ENCODE results near the gene FAU.
"Not testable (repeated sequence)": the region's sequence is repeated elsewhere in the genome, so short reads cannot be mapped to it uniquely, and the experiment has no call there.

FAU gene

DNA sequence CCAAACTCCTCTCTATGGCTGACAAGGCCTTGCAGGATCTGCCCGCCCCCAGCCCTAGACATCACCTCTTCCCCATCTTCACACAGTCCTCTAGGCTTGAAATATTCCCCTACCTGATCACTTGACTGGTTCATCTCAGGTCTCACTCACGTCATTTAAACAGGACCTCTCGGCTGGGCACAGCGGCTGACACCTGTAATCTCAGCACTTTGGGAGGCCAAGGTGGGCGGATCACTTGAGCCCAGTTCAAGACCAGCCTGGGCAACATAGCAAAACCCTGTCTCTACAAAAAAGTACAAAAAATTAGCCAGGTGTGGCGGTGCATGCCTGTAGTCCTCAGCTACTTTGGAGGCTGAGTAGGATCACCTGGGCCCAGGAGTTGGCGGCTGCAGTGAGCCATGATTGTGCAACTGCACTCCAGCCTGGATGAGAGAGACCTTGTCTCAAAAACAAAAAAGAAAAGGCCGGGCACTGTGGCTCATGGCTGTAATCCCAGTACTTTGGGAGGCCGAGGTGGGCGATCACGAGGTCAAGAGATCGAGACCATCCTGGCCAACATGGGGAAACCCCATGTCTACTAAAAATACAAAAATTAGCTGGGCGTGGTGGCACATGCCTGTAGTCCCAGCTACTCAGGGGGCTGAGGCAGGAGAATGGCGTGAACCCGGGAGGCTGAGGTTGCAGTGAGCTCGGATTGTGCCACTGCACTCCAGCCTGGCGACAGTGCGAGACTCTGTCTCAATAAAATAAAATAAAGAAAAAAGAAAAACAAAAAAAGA, 2.9 kb downstream of the FAU start:
- DNase-seq = not testable (repeated sequence)

DNA sequence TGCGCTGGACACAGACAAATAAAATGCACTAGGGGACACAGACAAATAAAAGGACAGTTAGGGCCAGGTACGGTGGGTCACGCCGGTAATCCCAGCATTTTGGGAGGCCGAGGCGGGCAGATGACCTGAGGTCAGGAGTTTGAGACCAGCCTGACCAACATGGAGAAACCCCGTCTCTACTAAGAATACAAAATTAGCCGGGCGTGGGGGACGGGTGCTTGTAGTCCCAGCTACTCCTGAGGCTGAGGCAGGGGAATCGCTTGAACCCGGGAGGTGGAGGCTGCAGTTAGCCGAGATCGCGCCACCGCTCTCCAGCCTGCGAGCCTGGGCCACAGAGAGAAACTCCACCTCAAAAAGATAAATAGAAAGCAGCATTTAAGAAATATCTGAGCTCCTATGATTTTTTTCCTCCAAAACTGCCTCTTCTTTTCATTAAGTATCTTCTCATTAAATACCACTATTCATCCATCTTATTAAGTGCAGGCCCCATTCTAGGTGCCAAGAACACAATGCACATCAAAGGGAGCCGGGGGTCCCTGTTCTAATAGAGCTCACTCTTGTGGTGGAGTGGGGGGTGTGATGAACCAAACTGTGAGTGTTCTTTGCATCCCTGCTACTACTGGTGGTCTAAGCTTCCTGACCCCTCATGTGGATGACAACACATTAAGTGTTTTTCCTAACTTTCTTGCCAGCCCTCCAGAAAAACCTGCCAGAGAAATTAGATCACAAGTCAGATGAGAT, 3.7 kb downstream of the FAU start:
- no peak for DNase-seq

DNA sequence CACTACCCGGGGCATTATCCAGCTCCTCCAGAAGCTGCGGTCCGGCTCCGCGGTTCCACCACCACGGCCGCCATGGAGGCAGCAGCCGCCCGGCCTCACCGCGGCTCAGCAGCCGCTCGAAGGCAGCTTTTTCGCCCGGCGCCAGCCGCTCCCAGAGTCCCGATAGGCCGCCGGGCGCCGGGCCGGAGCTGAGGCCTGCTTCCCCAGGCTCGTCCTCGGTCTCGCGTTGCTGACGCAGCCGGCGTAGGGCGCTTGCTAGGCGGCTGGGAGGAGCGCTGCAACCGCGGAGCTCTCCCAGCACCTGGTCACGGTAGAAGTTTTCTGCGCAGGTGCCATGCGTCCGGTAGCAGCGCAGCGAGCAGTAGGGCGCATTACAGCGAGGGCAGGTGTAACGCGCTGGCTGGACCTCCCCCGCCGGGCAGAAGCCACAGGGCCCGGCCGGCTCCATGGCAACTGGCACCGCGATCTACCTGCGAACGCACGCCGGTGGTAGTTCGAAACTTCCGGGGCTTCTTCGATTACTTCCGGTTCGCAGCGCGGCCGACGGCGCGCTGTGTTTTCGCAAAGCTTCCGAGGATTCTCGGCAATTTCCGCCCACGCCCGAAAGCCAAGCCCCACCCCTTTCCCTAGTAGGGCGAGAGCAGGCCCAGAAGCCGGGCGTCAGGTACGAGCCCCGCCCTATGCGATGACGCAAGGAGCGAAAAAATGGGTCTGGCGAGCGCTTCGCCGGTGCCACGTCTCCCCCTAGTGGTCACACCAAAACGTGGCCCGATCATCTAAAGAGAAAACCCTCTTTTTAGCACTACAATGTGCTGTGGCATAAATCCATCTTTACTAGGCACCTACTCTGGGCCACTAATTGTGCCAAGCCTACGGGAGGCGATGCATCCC, 4.5 kb downstream of the FAU start, which contains the start of gene ZNHIT2:
TSS of gene ZNHIT2 (minus strand) at position 496 of the 891 bp plus-strand sequence. CDS start at position 448, 48 bp downstream.
- DNase-seq = peak; percentile 100

DNA sequence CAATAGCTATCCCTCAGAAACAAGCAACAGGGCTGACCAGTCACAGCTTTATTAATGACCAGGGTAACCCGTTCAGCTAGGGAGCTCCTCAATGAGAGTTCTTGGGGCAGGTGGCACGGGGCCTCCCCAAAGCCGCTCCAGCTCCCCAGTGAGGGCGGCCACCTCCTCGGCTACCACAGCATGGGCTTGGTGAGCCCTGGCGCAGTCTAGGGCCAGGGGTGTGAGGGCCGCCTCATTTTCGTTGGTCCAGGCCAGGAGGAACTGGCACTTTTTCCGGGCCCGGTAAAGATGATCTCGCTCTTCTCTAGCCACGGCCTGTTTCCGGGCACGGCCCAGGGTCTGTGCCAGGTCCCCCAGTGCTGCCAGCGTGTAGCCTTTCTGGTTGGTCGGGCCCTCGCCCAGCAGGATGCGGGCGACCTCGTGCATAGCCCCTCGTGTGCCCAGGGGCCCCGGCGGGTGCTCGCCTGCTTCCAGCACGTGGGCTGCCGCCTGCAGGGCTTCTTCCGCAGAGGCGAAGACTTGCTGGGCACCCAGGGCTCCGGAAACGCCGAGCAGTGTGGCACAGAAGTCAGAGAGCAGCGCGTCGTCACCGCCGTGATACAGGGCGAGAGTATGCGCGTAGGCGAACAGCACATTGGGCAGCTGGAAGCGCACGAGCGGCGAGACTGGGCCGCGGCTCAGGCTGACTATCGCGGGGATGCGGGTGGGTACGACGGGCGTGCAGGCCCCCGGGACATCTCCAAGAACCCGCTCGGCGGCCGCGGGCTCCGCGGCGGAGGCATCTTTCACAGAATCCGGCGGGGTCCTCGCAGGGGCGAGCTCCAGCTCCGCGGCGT, 5.3 kb downstream of the FAU start:
- peak; percentile 77 for DNase-seq

DNA sequence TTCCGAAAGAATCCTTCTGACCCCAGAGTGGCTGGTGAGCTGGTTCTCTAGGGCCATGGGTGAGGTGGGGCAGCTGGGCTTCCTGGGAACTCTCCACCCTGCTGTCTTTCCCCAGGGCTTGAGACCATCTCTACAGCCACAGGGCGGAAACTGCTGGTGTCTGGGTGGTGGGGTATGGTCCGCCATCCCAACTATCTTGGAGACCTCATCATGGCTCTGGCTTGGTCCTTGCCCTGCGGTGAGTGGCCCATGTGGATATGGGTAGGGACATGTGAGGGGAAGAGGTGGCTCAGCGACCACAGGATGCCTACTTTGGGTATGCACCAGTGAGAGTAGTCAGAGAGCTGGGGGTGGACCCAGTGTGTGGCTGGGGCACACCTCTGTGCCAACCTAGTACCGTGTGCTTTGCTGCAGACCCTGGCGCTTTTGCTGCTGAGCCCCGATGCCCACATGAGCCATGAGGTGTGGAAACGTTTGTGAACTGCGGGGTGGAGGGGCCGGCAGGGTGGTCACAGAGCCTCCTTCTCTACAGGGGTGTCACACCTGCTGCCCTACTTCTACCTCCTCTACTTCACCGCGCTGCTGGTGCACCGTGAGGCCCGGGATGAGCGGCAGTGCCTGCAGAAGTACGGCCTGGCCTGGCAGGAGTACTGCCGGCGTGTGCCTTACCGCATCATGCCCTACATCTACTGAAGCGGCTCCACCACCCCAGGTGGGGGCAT, 6.4 kb downstream of the FAU start:
- no peak for DNase-seq

DNA sequence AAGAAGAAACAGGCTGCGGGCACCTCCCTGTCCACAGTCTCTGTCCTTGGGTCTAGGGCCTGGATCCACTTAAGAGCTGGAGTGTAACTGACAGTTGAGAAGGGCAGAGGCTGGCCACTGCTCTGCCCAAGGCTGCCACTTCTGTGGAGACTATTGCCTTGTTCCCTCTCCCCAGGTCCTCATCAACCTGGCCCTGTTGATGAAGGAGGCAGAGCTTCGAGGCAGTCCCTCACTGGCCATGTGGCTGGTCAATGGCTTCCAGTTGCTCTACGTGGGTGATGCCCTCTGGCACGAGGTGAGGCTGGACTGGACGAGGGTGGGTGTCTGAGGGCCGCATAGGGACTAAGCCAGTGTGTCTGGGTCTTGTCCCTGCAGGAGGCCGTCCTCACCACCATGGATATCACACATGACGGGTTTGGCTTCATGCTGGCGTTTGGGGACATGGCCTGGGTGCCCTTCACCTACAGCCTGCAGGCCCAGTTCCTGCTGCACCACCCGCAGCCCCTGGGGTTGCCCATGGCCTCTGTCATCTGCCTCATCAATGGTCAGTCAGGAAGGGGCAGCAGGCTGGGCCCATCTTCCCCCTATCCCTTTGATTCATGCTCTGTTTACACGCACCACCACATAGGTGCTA, 7.3 kb downstream of the FAU start:
- no peak for DNase-seq

DNA sequence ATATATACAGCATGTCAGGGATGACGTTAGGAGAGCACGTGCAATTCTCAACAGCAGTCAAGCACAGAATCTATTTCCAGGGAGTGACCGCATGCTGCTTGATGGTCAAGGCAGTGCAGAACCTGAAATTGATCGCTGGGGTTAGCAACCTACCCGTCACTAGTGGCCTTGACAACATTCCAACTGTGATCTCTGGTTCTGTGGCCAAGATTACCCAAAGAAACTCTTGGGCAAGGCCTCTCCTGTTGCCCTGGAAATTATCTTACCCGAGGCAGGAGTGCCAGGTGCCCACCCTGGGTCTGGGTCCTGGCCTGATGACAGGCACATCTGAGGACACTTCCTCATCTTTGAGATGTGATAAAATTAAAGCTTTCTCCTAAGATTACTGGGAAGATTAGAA, 8.1 kb downstream of the FAU start:
- no peak for DNase-seq

DNA sequence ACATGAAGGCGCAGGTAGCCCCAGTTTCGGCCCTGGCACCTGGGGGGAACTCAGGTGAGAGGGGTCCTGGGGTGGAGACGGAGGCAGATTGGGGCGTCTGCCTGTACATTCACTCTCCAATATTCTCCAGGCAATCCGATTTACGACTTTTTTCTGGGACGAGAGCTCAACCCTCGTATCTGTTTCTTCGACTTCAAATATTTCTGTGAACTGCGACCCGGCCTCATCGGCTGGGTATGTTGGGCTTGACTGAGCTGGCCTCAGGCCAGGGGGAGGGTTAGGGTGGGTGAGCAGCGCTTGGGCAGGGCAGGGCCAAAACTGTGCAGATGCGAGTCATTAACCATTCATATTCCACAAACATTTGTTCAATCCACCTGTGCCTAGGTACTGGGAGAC, 8.6 kb downstream of the FAU start:
- DNase-seq = no peak

DNA sequence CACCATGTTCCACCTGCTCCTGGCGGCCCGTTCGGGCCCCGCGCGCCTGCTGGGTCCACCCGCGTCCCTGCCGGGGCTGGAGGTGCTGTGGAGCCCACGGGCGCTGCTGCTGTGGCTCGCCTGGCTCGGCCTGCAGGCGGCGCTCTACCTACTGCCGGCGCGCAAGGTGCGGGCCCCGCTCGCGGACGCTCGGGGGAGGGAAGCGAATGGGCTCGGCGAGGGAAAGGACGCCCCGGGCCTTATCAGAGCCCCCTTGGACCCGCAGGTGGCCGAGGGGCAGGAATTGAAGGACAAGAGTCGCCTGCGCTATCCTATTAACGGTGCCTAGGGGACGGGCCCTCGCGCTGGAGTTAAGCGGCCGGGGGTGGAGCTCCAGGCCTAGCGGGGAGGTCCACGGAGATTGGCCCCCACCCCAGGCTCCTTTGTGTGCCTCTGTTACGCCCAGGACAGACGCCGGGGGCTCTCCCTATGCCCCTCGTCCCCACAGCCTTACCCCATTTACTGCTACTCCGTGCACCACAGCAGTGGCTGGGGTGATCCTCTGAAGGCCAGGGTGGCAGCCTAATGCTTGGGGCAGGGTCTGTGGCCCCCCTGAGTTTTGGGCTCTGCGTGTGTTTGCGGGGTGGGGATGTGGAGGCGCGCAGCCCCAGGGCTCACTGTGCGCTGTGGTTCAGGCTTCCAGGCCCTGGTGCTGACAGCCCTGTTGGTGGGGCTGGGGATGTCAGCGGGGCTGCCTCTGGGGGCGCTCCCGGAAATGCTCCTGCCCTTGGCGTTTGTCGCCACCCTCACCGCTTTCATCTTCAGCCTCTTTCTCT, 9.2 kb downstream of the FAU start:
- peak; percentile 87 for DNase-seq

DNA sequence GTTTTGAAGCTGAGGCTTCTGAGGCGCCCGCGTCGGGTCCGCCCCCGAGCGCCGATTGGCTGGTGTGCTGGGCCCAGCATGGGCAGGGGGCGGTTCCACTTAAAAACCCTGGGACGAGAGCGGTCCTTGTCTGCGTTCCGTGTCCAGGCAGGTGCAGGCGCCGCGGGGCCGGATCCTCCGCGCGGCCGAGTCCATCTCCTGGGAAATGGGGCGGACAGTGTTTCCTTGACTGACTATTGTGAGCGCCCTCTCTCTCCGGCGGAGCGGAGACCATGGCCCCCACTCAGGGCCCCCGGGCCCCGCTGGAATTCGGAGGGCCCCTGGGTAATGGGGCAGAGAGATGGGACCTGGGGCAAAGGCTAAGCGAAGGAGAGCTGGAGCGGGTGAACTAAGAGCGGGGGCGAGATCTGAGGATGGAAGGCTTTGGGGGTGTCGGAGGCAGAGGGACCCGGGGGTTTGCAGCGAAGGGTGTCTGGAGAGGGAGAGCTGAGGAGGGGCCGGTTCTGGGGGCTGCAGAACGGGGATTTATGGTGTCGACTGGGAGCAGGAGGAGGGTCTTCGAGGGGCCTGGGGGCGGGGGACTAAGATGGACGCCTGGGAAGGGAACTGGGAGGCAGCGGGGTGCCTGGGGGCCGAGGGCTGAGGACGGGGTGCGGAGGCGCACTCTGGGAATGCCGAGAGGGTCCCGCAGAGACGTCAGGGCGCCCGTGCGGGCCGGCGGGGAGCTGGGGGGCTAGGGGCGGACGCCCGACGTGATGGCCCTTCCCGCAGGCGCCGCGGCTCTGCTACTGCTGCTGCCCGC, 10.0 kb downstream of the FAU start, which contains the start of gene TM7SF2:
TSS of gene TM7SF2 (plus strand) at position 129 of the 802 bp plus-strand sequence. CDS start at position 273, 144 bp downstream.
- peak; percentile 100 for DNase-seq

DNA sequence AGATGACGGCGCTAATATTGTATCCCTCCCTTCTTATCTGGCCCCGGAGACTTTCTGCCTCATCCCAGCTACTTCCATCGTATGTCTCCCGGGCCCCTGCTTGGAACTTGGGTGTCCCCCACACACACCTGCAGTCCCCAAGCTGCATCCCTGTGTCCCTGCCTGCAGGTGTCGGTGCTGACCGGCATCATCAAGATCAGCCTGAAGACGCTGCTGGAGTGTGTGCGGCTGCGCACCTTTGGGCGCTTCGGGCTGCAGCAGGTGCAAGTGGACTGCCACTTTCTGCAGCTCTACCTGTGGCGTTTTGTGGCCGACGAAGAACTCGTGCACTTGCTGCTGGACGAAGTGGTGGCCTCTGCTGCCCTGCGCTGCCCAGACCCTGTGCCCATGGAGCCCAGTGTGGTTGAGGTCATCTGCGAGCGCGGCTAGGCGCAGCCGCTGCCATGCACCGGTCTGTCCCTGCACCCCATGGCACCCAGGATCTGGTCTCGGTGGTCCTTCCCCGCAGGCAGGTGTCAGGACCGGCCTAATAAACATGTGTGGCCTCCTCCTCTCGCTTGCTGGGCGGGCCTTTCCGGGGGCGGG, 10.7 kb downstream of the FAU start:
- no peak for DNase-seq

DNA sequence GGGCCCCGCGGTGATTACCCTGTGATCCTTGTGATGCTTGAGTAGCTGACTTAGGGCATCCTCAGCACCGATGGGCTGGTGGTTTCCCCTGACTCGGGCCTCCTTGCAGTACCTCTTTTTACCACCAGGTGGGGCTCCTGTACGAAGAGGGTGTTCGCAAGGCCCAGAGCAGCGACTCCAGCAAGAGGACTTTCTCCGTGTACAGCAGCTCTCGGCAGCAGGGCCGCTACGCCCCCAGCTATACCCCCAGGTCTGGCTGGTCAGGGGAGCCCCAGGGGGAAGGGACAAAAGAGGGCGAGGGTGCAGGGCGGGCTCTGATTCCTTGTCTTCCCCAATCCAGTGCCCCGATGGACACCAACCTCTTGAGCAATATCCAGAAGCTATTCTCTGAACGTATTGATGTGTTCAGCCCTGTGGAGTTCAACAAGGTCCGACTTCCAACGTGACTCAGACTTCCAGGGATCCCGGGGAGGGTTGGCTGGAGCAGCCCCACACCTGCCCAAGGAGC, 11.5 kb downstream of the FAU start:
- DNase-seq = peak; percentile 93

DNA sequence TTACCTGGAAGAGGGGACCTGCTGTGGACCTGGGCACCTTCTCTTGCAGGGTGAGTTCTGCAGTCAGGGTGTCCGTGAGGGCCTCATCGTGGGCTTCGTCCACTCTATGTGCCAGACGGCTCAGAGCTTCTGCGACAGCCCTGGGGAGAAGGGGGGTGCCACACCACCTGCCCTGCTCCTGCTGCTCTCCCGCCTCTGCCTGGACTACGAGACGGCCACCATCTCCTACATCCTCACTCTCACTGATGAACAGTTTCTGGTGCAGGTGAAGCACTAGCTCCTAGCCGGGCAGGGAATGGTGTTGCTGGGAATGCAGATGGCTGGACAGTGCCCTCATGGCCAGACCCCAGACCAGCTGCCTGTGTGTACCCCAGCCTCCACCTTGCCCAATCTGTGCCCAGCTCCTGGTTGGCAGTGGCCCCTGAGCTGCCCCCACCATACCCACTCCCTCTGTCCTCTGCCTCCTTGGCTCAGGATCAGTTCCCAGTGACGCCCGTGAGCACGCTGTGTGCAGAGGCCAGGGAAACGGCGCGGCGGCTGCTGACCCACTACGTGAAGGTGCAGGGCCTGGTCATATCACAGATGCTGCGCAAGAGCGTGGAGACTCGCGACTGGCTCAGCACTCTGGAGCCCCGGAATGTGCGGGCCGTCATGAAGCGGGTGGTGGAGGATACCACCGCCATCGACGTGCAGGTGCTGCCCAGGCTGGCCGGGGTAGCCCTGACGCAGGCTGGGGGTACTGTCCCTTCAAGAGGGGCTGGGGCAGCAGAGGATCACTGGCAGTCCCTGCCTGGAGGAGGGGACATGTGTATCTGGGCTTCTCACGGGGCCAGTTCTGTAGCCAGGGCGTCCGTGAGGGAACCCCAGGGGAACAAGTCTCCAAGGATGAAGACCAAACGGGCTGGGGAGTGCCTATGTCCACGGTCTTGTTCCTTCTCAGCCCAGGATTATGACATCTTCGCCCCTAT, 12.4 kb downstream of the FAU start:
- DNase-seq = no peak

DNA sequence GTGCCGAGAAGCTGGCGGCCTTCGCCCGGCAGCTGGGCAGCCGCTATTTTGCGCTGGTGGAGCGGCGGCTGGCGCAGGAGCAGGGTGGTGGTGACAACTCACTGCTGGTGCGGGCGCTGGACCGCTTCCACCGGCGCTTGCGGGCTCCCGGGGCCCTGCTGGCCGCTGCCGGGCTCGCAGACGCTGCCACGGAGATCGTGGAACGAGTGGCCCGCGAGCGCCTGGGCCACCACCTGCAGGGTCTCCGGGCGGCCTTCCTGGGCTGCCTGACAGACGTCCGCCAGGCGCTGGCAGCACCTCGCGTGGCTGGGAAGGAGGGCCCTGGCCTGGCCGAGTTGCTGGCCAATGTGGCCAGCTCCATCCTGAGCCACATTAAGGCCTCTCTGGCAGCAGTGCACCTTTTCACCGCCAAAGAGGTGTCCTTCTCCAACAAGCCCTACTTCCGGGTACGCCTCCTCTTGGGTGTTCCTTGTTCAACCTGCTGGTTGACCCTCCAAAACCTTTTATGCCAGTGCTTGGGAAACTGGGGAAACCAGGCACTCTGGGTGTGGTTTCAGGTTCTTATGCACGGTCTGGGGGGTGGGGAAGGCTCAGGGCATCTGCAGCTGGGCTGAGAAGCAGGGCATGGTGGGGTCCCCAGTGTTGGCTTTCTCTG, 13.3 kb downstream of the FAU start:
- no peak for DNase-seq

DNA sequence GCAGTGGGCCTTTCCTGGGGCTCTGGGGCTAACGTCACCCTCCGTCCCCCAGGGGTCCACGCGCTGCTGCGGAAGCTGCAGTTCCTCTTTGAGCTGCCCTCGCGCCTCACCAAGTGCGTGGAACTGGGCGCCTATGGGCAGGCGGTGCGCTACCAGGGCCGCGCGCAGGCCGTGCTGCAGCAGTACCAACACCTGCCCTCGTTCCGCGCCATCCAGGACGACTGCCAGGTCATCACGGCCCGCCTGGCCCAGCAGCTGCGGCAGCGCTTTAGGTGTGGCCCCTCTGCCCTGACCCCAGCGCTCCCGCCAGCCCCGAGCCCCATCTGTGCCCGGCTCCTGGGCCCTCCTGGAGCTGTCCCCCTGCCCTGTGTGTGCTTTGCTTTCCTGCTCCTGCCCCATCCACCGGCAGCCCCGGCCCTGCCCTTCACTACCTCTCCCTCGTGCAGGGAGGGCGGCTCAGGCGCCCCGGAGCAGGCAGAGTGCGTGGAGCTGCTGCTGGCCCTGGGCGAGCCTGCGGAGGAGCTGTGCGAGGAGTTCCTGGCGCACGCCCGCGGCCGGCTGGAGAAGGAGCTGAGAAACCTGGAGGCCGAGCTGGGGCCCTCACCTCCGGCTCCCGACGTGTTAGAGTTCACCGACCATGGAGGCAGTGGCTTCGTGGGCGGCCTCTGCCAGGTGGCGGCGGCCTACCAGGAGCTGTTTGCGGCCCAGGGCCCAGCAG, 14.0 kb downstream of the FAU start:
- no peak for DNase-seq

DNA sequence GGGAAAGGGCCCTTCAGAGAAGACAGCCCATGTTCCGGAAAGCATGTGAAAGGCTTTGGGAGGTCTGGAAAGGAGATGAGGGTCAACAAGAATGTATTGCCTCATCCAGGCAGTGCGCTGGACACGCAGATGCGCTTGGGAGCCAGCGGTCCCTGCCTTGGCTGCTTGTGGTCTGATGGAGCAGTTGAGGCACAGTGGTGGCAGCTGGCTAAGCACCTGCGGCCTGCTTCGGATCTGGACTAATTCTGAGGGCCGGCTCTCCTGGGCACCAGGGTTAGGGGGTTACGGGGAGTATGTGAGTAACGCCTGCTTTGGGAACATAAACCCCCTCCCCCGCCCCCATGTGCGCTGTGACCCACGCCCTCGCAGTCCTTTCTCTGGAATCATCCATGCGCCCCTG, 14.9 kb downstream of the FAU start:
- no peak for DNase-seq

Data from RPMI8226 (cell line).